ENCODE data around the gene PRRC2C.
A peak's percentile ranks its signal among the peaks of the same experiment; 100 is the strongest.
"Not testable (repeated sequence)": the region's sequence is repeated elsewhere in the genome, so short reads cannot be mapped to it uniquely, and the experiment has no call there.

The PRRC2C gene

DNA sequence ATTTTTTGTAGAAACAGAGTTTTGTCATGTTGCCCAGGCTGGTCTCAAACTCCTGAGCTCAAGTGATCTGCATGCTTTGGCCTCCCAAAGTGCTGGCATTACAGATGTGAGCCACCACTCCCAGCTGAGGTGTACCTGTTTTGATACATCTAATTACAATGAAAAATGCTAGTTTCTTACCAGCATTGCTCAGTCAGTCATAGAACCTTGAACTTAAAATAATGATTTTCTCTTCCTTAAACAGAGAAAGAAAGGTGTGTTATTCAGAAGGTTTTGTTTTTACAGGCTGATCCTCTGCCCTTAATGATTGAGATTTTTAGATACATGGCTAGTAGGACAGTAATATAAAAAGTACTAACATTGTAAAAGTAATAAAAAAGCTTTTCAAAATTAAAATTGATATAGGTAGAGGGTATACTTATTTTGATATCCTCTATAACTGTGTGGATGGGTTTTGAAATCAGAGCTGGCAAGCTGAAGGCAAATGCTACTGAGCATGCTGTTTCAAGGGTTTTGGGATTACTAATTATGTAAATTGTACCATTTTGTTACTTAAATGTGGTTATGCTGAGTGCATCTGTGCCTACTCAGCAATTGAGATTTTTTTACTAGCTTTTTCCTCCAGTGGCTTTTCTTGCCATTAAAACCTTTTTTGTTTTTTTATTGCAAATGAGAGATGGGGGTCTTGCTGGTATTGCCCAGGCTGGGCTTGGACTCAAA is 16.1 kb downstream of the PRRC2C start:
- DNase-seq = no peak

- peak; percentile 13 to 25 for DNase-seq
Observed at GRCh38 chr1:171506525-171507304, 21.4 kb downstream of the PRRC2C start.

- DNase-seq = no peak
Observed at GRCh38 chr1:171507435-171507834, 22.1 kb downstream of the PRRC2C start.

DNA sequence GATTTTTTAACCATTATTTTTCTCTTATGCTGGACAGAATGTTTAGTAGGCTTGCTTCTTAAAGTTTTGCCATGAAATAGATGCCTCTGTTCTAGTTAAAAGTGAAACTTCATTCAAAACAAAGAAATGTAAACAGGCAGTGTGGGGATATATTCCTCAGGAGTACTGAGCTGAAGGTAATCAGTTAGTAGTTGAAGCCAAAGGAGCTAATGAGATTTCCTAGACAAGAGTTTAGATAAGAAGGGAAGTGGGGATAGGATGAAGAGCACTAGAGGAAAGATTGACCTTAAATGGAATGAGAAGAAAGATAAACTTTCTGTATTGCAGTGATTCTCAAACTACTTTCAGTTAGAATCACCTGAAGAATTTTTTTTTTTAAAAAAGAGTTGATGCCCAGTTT is 23.9 kb downstream of the PRRC2C start:
- no peak for DNase-seq

- no peak for DNase-seq
Observed at GRCh38 chr1:171513743-171514142, 28.4 kb downstream of the PRRC2C start.

DNA sequence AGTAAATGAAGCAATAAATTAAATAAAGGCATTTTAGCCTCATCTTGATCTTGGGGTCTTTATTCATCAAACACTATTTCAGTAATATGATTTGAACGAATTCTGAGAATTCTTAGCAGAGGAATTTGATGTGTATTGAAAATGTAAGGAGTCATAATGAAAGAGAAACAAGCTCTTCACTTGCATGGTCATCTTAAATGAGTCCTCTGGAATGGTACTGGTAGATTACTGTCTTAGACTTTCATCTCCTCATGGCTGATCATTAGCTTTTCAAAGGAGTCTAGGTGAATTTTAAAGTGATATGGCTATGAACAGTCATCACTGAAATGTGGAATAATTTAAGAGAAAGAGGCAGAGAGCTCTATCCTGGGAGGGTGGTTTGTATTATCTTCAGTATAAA is 30.0 kb downstream of the PRRC2C start:
- DNase-seq = no peak

GRCh38 chr1:171515741-171516140 is 30.4 kb downstream of the PRRC2C start:
- DNase-seq = no peak

- DNase-seq = no peak
Observed at GRCh38 chr1:171521567-171521966, 36.2 kb downstream of the PRRC2C start.

- no peak for DNase-seq
Observed at GRCh38 chr1:171530676-171531075, 45.3 kb downstream of the PRRC2C start.

DNA sequence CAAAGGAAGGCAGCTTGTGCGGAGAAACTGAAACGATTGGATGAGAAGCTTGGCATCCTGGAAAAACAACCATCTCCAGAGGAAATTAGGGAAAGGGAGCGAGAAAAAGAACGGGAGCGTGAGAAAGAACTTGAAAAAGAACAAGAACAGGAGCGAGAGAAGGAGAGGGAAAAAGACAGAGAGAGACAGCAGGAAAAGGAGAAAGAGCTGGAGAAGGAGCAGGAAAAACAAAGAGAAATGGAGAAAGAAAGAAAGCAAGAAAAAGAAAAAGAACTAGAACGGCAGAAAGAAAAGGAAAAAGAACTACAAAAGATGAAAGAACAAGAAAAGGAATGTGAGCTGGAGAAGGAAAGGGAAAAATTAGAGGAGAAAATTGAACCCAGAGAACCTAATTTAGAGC is 47.2 kb downstream of the PRRC2C start:
- no peak for DNase-seq

DNA sequence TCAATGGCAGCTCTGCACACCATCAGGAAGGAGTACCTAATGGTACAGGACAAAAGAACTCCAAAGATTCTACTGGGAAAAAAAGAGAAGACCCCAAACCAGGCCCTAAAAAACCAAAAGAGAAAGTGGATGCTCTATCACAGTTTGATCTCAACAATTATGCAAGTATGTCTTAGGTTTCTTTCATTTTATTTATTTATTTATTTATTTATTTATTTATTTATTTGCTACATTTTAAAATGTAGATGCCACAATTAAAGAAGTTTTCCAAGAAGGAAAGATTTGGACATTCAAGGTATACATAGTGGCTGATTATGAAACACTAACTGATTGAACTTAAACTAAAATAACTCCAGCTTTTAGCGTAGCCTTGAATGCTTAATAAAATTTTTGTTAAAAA is 60.2 kb downstream of the PRRC2C start:
- no peak for DNase-seq

DNA sequence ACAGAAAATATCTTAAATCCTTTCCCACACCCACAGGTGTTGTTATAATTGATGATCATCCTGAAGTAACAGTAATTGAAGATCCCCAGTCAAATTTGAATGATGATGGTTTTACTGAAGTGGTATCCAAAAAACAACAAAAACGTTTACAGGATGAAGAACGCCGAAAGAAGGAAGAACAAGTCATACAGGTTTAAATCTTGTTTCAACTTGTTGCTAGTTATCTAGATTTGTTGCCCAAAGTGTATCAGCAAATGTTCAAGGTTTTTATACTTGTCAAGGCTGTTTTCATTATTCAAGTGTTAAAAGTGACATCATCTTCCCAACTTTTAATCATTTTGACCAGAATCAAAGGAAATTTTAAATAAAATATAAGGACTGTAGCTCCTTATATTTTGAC is 64.7 kb downstream of the PRRC2C start:
- no peak for DNase-seq

- DNase-seq = not testable (repeated sequence)
Observed at GRCh38 chr1:171550598-171551100, 65.3 kb downstream of the PRRC2C start.

DNA sequence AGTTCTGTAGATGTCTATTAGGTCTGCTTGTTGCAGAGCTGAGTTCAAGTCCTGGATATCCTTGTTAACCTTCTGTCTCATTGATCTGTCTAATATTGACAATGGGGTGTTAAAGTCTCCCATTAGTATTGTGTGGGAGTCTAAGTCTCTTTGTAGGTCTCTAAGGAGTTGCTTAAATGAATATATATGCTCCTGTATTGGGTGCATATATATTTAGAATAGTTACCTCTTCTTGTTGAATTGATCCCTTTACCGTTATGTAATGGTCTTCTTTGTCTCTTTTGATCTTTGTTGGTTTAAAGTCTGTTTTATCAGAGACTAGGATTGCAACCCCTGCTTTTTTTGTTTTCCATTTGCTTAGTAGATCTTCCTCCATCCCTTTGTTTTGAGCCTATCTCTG is 68.6 kb downstream of the PRRC2C start:
- not testable (repeated sequence) for DNase-seq

GRCh38 chr1:171563675-171564074 is 78.3 kb downstream of the PRRC2C start:
- no peak for DNase-seq

- peak in 1 of 2 experiments; percentile 6 for DNase-seq
Observed at GRCh38 chr1:171566467-171566866, 81.1 kb downstream of the PRRC2C start.

GRCh38 chr1:171570295-171570694 is 85.0 kb downstream of the PRRC2C start:
- no peak for DNase-seq

- no peak for DNase-seq
Observed at GRCh38 chr1:171576144-171576543, 90.8 kb downstream of the PRRC2C start.

DNA sequence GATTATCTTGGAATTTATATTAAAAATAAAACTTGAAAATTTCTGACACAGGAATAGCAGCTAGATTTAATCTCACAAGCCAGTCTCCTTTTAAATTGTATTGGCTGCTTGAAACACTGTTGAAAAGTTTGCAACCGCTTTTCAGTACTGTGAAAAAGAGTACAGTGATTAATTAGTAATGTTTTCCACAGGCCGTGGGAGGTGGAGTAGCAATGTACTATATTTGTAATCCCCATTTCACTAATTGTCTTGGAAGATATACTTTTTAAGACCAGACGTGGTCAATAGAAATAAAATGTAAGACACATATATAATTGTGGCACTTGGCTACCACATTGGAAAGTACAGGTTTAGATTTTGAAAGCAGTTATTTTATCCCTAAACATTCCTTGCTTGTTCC is 95.9 kb downstream of the PRRC2C start:
- no peak for DNase-seq

GRCh38 chr1:171581766-171582165 is 96.4 kb downstream of the PRRC2C start:
- no peak for DNase-seq

DNA sequence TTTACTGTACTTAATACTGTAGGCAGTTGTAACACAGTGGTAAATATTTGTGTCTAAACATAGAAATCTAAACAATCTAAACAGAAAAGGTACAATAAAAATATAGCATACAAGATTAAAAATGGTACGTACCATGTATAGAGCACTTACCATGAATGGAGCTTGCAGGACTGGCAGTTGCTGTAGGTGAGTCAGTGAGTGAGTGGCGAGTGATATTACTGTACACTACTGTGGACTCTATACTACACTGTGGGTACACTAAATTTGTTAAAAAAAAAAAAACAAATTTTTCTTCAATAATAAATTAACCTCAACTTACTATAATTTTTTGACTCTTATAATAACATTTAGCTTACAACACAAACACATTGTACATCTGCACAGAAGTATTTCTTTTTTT is 97.3 kb downstream of the PRRC2C start:
- no peak for DNase-seq

DNA sequence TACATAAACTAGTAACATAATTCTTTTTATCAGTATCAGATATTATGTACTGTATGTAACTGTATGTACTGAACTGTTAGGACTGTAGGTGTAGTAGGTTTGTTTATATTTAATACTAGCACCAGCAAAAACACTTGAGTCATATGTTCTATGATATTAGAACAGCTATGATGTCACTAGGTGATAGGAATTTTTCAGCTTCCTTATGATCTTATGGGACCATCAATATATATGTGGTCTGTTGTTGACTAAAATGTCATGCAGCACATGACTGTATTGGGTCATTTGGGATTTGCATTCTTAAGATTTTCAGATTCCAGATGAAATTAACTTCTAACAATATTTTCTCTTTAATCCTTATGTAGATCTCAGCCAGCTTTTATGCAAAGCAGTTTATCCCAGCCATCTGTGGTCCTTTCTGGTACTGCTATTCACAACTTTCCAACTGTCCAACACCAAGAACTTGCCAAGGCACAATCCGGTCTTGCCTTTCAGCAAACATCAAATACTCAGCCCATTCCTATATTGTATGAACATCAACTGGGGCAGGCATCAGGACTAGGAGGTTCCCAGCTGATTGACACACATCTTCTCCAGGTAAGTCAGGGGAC is 98.4 kb downstream of the PRRC2C start:
- DNase-seq = peak in 1 of 2 experiments; percentile 2

- no peak for DNase-seq
Observed at GRCh38 chr1:171585715-171586114, 100.4 kb downstream of the PRRC2C start.

- no peak for DNase-seq
Observed at GRCh38 chr1:171588230-171588629, 102.9 kb downstream of the PRRC2C start.

All from NCI-H524 (cell line).